K562 (cell line): Measurements from ENCODE around the gene ANKS1B. TPM values are rescaled to one million over a fixed set of nuclear protein-coding genes. Genes with fewer than 3 reads are reported as not detected.

Source experiments
- AFF1 ChIP-seq, 2 experiments: fragments of 450-650 bp; IDR thresholded peaks; 2 replicates each; pipeline ENCODE4 v1.6.1; 2018; ENCODE audit warnings: mild to moderate bottlenecking in 2 of 2, low read depth in 1 of 2; ENCODE audit not compliant: partially characterized antibody in 2 of 2
- ELK1 ChIP-seq: sonication (generic); formaldehyde crosslinking; IDR thresholded peaks from 2 replicates; pipeline ENCODE4 v1.8.1; 2022; ENCODE audit warnings: missing genetic modification reagents
- HIVEP1 ChIP-seq: fragments of 250-450 bp; sonication (Bioruptor Pico); IDR thresholded peaks from 2 replicates; pipeline ENCODE4 v1.4.0; 2020; ENCODE audit warnings: mild to moderate bottlenecking
- KHSRP ChIP-seq: fragments of 450-650 bp; IDR thresholded peaks from 2 replicates; pipeline ENCODE4 v1.6.1; 2017
- MED1 ChIP-seq: sonication (generic); formaldehyde crosslinking; IDR thresholded peaks from 2 replicates; pipeline ENCODE4 v1.8.1; 2023; ENCODE audit warnings: missing genetic modification reagents, borderline replicate concordance
- NCOA2 ChIP-seq, 2 experiments: fragments of 450-650 bp; IDR thresholded peaks; 2 replicates each; pipeline ENCODE4 v1.6.1; 2018; ENCODE audit warnings: mild to moderate bottlenecking in 2 of 2, moderate library complexity in 1 of 2; ENCODE audit not compliant: partially characterized antibody in 2 of 2
- RHOXF2B ChIP-seq: fragments of 250-450 bp; sonication (Bioruptor Pico); conservative IDR thresholded peaks from 2 replicates; pipeline ENCODE4 v1.5.1; 2021
- SMARCC2 ChIP-seq: fragments of 450-650 bp; IDR thresholded peaks from 2 replicates; pipeline ENCODE4 v1.6.1; 2017; ENCODE audit warnings: antibody characterized with exemption, moderate library complexity, mild to moderate bottlenecking, low read depth
- polyA plus RNA-seq, 8 experiments: library from polyadenylated mRNA; depleted of rRNA in 4 of 8; stranded (reverse) in 5 of 8; unstranded in 3 of 8; fragments of >200 nt; fragmentation: Nextera tagmentation in 2 of 8; fragmentation: Illumina TruSeq in 1 of 8; extraction: Ambion mirVana in 2 of 8; extraction: Trizol in 1 of 8; gene quantifications; 2 replicates each; pipeline versions ENCODE4 v1.2.1 to v1.2.3, GENCODE V29; 2011 to 2014; ENCODE audit warnings: inconsistent platforms in 1 of 8, missing spikeins in 1 of 8
- total RNA-seq, 7 experiments: library from RNA; depleted of rRNA in 6 of 7; stranded (reverse); fragments of >200 nt in 6 of 7; fragmentation: Illumina TruSeq in 2 of 7; extraction: Trizol in 2 of 7; gene quantifications; 2 replicates each; pipeline versions ENCODE4 v1.2.1 to v1.2.3, GENCODE V29; 2011 to 2021; ENCODE audit warnings: low replicate concordance in 1 of 7

The ANKS1B gene
- total and polyA plus RNA-seq, 9 of the 15 experiments (the other 6 are each of a cell fraction or from before 2014, with no cell fraction given): 0.04 to 0.47 (median 0.28) TPM; not detected in 4

DNA sequence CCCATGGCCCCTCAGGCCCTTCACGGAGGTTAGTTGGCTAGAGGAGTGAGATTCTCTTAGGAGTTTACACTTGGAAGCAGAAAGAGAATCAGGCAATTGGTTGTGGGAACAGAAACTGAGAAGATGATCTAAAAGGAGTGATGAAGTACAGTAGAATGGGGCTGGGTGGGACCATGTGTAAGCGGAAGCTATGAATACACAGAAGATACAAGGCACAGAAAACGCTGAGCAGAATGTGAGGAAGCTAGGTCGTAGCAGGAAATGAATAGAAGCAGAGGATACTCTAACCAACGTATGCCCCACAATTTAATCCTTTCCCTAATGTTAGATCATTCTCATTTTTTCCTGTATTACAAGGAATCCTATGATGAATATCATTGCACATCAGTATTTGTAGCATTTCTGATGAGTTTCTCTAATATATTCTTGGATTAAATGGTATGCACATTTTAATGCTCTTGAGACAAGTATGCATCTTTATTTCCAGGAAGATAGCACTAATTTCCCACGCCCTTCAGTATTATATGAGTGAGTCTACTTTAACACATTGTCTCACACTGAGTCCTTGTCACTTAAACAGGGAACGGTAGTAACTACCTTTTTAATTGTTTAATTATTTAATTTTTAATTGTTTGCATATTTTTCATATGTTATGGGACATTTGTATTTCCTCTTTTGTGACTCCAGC is 1066.4 kb downstream of the ANKS1B start (continued):
- TF ChIP-seq AFF1 (IDR thresholded peaks at IDR 0.05; ENCODE audit: low read depth in 1 of 2, partially characterized antibody in 2 of 2) (no peak), MED1 (no peak), HIVEP1 (CRISPR knock-in tag) (no peak), RHOXF2B (CRISPR knock-in tag) (no peak), SMARCC2 (no peak), ELK1 (CRISPR knock-in tag) (no peak), NCOA2 (IDR thresholded peaks at IDR 0.05; ENCODE audit: partially characterized antibody in 2 of 2) (no peak), KHSRP (no peak)
